ENCODE results near the gene CDRT15.

CDRT15 gene

GRCh38 chr17:14211801-14212200, 24.9 kb downstream of the CDRT15 start:
- no peak for DNase-seq
- Mint-ChIP-seq H3K36me3 (ENCODE audit: low read depth) (peaks cover 65% of the 10 kb centered on the region), H3K27me3 (ENCODE audit: low read depth, poor library complexity) (no peaks in the 10 kb centered on the region), H3K4me3 (no peak overlapping the region), H3K9me3 (peaks cover 31% of the 10 kb centered on the region), H3K4me1 (no peaks in the 10 kb centered on the region), H3K27ac (peak overlapping the region; percentile 20)
- TF ChIP-seq CTCF (IDR thresholded peaks at IDR 0.05), result no peak

- H3K36me3 Mint-ChIP-seq (ENCODE audit: low read depth), result peaks cover 65% of the 10 kb centered on the region
- H3K27ac Mint-ChIP-seq, result no peak overlapping the region
- H3K4me3 Mint-ChIP-seq, result no peak overlapping the region
- H3K9me3 Mint-ChIP-seq, result peaks cover 31% of the 10 kb centered on the region
- no peaks in the 10 kb centered on the region for H3K4me1 Mint-ChIP-seq
- no peak for TF ChIP-seq CTCF (IDR thresholded peaks at IDR 0.05)
- H3K27me3 Mint-ChIP-seq (ENCODE audit: low read depth, poor library complexity), result no peaks in the 10 kb centered on the region
- DNase-seq, result no peak
Observed at GRCh38 chr17:14211246-14211645, 25.4 kb downstream of the CDRT15 start.

GRCh38 chr17:14209215-14209614, 27.4 kb downstream of the CDRT15 start:
- Mint-ChIP-seq H3K4me1 (no peaks in the 10 kb centered on the region), H3K36me3 (ENCODE audit: low read depth) (peaks cover 65% of the 10 kb centered on the region), H3K9me3 (peaks cover 31% of the 10 kb centered on the region), H3K27me3 (ENCODE audit: low read depth, poor library complexity) (no peaks in the 10 kb centered on the region), H3K27ac (no peak overlapping the region), H3K4me3 (no peak overlapping the region)
- no peak for DNase-seq
- TF ChIP-seq CTCF (IDR thresholded peaks at IDR 0.05), result no peak

GRCh38 chr17:14207791-14208190, 28.9 kb downstream of the CDRT15 start:
- no peak overlapping the region for H3K4me3 Mint-ChIP-seq
- no peaks in the 10 kb centered on the region for H3K4me1 Mint-ChIP-seq
- peaks cover 22% of the 10 kb centered on the region for H3K9me3 Mint-ChIP-seq
- no peak for DNase-seq
- H3K27ac Mint-ChIP-seq, result no peak overlapping the region
- H3K27me3 Mint-ChIP-seq (ENCODE audit: low read depth, poor library complexity), result no peaks in the 10 kb centered on the region
- no peak for TF ChIP-seq CTCF (IDR thresholded peaks at IDR 0.05)
- H3K36me3 Mint-ChIP-seq (ENCODE audit: low read depth), result peaks cover 52% of the 10 kb centered on the region

GRCh38 chr17:14206891-14207290, 29.8 kb downstream of the CDRT15 start:
- no peak for DNase-seq
- H3K9me3 Mint-ChIP-seq, result peaks cover 14% of the 10 kb centered on the region
- no peak for TF ChIP-seq CTCF (IDR thresholded peaks at IDR 0.05)
- peaks cover 43% of the 10 kb centered on the region for H3K36me3 Mint-ChIP-seq (ENCODE audit: low read depth)
- H3K27me3 Mint-ChIP-seq (ENCODE audit: low read depth, poor library complexity), result no peaks in the 10 kb centered on the region
- H3K4me3 Mint-ChIP-seq, result no peak overlapping the region
- H3K4me1 Mint-ChIP-seq, result peaks cover 3% of the 10 kb centered on the region
- no peak overlapping the region for H3K27ac Mint-ChIP-seq

DNA sequence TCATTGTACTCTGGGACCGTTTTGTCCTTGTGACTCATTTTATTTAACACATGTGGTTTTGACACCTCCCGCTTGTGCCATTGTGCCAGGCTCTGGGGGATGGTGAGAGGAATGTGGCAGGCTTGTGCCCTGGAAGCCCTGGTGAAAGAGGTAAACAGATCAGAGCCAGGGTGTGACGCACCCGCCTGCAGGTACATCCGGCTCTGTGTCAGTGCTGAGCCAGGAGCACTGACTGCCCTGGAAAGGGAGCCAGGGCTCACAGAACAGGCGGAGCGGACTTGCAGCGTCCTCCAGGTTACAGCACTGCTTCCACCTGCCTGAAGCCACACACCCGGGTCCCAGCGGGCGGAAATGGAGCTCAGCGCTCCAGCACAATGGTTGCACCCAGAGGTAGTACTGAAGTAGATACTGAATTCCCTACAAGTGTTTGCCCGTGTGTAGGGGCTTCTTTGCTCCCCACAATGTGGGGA, 30.6 kb downstream of the CDRT15 start:
- Mint-ChIP-seq H3K27me3 (ENCODE audit: low read depth, poor library complexity) (no peaks in the 10 kb centered on the region), H3K4me1 (peaks cover 12% of the 10 kb centered on the region), H3K36me3 (ENCODE audit: low read depth) (peaks cover 34% of the 10 kb centered on the region), H3K9me3 (peaks cover 5% of the 10 kb centered on the region), H3K27ac (no peak overlapping the region), H3K4me3 (no peak overlapping the region)
- no peak for TF ChIP-seq CTCF (IDR thresholded peaks at IDR 0.05)
- DNase-seq, result no peak

Measured in nephron progenitor cell (in vitro differentiated cells).